IPS-18a (cell line): ENCODE data around the gene ARHGAP26.

Experiments used
- H3K27ac ChIP-seq: one replicate; pipeline ENCODE4 v1.5.1; 2013; ENCODE audit warnings: low read length
- H3K27me3 ChIP-seq: one replicate; pipeline ENCODE4 v1.6.1; 2013; ENCODE audit warnings: mild to moderate bottlenecking, low read length; ENCODE audit not compliant: control insufficient read depth, insufficient read depth
- H3K36me3 ChIP-seq: one replicate; pipeline ENCODE4 v1.6.1; 2013; ENCODE audit warnings: low read depth, low read length; ENCODE audit not compliant: control insufficient read depth
- H3K4me1 ChIP-seq: one replicate; pipeline ENCODE4 v1.6.1; 2013; ENCODE audit warnings: low read depth, low read length; ENCODE audit not compliant: control insufficient read depth
- H3K4me3 ChIP-seq: one replicate; pipeline ENCODE4 v1.5.1; 2013; ENCODE audit warnings: low read length
- H3K9ac ChIP-seq: one replicate; pipeline ENCODE4 v1.6.1; 2013; ENCODE audit warnings: mild to moderate bottlenecking, low read length, moderate library complexity
- H3K9me3 ChIP-seq: one replicate; pipeline ENCODE4 v1.6.1; 2013; ENCODE audit warnings: low read depth, low read length; ENCODE audit not compliant: control insufficient read depth

Gene ARHGAP26

DNA sequence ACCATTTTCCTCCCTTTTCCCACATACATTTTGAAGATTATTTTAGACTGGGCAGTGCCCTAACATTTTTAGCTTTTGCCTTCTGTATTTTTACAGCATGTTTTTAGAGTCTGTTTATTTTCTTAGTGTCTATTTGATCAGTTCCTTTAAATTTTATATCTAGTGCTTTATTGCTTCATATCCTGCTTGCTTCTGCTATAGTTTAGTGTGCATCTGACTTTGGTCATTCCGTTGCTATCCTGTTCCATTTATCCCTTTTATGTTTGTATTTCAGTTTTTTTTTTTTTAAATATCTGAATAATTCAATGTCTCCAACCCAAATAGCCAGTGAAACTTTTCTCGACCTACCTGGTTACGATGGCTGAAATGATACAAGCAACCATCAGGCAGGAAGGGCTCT lies 203.8 kb downstream of the ARHGAP26 start:
- Histone ChIP-seq H3K36me3 (no peaks in the 10 kb centered on the region), H3K27me3 (no peaks in the 10 kb centered on the region), H3K4me3 (no peak overlapping the region), H3K4me1 (peaks cover under 1% of the 10 kb centered on the region), H3K27ac (no peak overlapping the region), H3K9ac (no peak overlapping the region), H3K9me3 (no peaks in the 10 kb centered on the region)

DNA sequence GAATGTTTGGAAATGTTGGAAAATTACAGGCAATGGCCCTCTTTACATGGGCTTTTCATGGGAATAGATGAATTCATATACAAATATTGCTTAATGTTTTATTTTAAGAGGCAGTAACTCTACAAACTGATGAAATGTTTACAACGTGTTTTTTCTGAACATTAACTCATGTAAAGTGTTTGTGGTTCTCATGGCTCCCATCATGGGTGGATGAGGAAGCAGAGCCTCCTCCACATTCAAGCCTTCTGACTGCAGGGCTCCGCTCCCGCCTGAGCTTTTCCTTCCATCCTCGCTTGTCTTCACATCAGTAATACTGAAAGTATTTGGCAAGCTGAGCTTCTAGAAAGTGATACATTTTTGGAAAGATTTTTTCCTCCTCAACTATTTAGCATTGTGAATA lies 204.2 kb downstream of the ARHGAP26 start:
- H3K36me3 ChIP-seq: no peaks in the 10 kb centered on the region
- H3K4me3 ChIP-seq: no peak overlapping the region
- H3K4me1 ChIP-seq: peaks cover 5% of the 10 kb centered on the region
- no peaks in the 10 kb centered on the region for H3K27me3 ChIP-seq
- H3K27ac ChIP-seq: no peak overlapping the region
- H3K9me3 ChIP-seq: no peaks in the 10 kb centered on the region
- no peak overlapping the region for H3K9ac ChIP-seq

DNA sequence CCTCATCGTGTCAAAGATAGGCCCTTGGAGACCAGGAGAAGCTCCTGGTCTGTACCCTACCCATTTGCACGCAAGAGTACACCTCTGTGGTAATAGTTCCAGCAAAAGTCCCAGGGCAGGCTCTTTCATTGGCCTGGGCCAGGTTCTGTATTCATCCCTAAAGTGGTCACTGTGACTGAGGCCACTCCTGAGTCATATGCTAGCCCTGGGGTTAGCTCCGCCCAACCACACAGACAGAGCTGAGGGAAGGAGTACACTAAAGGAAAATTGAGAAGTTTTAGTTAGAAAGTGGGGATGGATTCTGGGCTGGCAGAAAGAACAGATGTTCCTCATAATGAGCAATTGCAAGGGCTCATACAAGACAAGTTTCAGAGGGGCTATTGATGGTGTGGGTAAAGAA lies 206.7 kb downstream of the ARHGAP26 start:
- Histone ChIP-seq H3K9me3 (no peaks in the 10 kb centered on the region), H3K36me3 (no peaks in the 10 kb centered on the region), H3K9ac (no peak overlapping the region), H3K4me3 (no peak overlapping the region), H3K27ac (no peak overlapping the region), H3K4me1 (peaks cover 15% of the 10 kb centered on the region), H3K27me3 (no peaks in the 10 kb centered on the region)

DNA sequence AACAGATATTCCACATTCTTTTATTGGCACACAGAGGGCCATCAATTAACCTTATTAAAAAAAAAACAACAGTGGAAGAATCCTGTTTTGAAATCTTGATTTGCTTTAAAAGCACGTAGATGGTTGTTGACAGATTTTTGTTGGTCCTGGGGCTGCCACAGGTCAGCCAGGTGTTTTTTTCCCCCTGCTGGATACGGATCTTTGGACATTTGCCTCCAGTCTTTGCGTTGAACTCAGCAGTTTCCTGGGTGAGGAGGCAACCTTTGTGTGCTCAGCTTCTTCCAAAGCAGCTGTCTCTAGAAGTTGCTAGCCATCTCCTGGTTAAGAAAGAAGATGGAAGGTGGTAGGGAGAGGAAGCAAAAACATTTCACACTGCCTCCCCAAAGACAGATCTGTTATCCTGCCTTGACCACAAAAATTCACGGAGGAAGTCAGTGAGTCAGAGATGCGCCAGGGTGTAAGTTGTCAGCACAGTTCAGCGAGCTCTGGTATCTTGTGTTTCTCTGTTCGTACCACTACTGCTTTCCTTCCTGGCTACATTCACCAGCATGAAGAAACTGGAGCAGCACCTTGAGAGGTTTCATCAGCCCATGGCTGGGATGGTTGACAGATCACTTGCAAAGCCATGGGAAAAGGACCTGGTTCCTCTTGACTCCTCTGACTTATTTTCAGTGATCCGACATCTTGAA lies 207.3 kb downstream of the ARHGAP26 start:
- H3K4me1 ChIP-seq: peaks cover 21% of the 10 kb centered on the region
- H3K27me3 ChIP-seq: no peaks in the 10 kb centered on the region
- H3K9me3 ChIP-seq: no peaks in the 10 kb centered on the region
- H3K27ac ChIP-seq: no peak overlapping the region
- no peak overlapping the region for H3K9ac ChIP-seq
- H3K4me3 ChIP-seq: no peak overlapping the region
- H3K36me3 ChIP-seq: no peaks in the 10 kb centered on the region

DNA sequence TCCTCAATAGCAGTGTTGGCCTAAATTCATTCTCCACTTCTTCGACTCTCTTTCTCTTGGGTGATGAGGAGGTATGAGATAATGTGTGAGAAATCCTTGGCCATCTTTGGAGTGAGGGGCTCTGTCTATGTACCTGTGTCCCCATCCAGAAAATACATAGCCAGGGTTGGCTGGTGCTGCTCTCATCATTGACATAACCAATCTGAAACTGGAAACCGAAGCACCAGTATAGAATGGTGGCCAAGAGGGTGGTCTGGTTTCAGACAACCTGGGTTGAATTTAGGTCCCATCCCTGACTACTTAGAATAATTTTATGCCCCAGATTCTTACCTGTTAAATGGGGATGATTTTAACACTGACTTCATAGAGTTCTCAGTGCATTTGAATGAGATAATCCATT lies 208.1 kb downstream of the ARHGAP26 start:
- Histone ChIP-seq H3K36me3 (no peaks in the 10 kb centered on the region), H3K27me3 (no peaks in the 10 kb centered on the region), H3K27ac (no peak overlapping the region)

DNA sequence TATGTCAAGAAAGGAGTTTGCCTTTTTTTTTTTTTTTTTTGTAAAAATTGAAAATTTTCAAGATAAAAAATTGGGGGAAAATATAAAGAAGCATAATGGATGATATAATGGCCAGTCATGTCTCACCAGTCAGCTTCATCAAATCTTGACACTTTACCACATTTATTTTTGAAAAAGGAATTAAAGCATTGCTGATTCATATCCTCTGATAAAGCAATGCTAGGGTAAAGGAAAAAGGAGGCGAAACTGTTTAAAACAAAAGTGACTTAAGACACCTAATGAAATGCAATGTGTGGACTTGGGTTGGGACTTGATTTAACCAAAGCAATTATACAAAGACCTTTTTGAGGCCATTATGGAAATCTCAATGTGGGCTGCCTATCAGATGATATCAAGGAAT lies 208.5 kb downstream of the ARHGAP26 start:
- H3K27me3 ChIP-seq: no peaks in the 10 kb centered on the region
- no peak overlapping the region for H3K27ac ChIP-seq
- H3K4me1 ChIP-seq: peaks cover 24% of the 10 kb centered on the region
- H3K4me3 ChIP-seq: no peak overlapping the region
- H3K9ac ChIP-seq: no peak overlapping the region
- H3K36me3 ChIP-seq: no peaks in the 10 kb centered on the region
- H3K9me3 ChIP-seq: no peaks in the 10 kb centered on the region

More for the DNA sequence above, 208.1 kb downstream of the ARHGAP26 start:
- no peak overlapping the region for H3K9ac ChIP-seq
- H3K9me3 ChIP-seq: no peaks in the 10 kb centered on the region
- H3K4me1 ChIP-seq: peaks cover 24% of the 10 kb centered on the region
- no peak overlapping the region for H3K4me3 ChIP-seq

DNA sequence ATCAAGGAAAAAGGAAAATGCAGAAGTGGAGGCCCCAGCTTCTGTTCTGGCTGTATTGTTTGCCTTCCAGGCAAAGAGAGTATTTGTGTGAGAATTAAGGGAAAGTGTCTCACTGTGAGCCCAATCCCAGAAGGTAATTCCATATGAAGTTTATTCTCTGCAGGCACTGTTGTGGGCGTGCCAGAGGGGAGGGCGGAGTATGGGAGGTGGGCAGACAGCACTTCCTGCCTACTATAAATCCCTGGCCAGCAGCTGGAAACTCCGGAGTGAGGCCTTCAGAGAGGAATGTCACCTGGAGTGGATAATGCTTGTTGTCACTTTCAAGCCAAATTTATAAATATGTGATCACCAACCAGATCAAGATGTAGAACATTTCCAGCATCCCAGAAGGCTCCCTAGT lies 209.5 kb downstream of the ARHGAP26 start:
- H3K36me3 ChIP-seq: no peaks in the 10 kb centered on the region
- no peaks in the 10 kb centered on the region for H3K27me3 ChIP-seq
- H3K4me3 ChIP-seq: no peak overlapping the region
- H3K27ac ChIP-seq: no peak overlapping the region
- peaks cover 24% of the 10 kb centered on the region for H3K4me1 ChIP-seq
- no peak overlapping the region for H3K9ac ChIP-seq
- no peaks in the 10 kb centered on the region for H3K9me3 ChIP-seq

DNA sequence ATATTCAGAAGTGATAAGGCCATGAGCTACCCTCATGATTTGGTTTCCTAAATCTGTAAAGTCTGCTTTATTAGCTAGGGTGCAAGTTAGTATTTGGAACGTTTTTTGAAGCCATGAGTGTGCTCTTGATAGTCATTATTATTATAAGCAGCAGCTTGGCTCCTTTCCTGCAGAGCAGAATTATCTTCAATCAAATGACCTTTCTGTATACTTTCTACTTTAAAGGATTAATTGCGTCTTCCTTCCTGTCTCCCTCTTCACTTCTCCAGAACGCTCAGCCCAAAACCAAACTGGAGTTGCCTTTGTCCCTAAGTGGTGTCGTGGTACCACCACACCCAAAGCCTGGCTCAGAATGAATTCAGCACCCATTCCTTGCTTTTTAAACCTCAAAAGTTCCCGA lies 211.3 kb downstream of the ARHGAP26 start:
- H3K36me3 ChIP-seq: no peaks in the 10 kb centered on the region
- H3K4me1 ChIP-seq: peaks cover 24% of the 10 kb centered on the region
- H3K9me3 ChIP-seq: no peaks in the 10 kb centered on the region
- H3K9ac ChIP-seq: no peak overlapping the region
- no peak overlapping the region for H3K27ac ChIP-seq
- H3K27me3 ChIP-seq: no peaks in the 10 kb centered on the region
- no peak overlapping the region for H3K4me3 ChIP-seq

DNA sequence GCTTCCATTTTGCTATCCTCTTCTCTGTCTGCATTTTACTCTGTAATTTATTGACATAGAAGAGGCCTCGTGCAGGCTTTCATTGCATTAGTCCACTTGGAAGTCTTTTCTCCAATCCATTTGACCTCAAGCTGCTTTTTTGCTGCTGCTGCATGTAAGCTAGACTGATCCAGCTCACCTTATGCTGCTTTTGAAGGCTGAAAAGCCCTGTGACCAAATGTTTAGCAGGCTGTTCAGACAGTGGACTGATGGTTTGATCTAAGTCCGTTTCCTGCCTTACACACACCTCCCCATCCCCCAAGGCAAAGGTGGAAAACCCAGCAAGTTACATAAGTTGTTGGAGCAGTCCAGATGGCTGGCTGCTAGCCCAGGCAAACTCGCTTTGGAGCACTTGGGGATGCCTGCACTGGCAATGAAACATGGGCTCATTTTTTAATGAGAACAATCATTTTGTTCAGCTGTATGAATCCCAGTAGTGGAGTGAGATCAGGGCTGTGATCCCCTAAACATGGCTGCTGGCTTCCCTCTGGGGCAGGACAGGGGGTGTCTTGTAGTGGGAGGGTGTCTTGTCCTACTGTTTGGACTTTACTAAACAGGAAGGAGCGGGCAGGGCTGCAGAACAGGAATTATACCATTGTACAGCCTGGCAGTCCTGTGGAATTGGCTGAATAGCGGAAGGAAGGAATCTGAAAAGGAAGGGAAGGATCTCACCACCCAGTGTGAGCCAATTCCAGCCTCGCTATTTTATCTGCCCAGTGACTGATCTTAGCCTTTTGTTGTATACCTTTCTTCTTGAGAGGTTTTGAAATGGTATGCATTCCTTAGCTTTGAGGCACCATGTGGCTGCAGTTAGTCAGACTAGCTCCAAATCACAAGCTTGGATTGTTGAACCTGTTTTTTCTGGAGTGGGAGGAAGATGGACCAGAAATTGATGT lies 212.0 kb downstream of the ARHGAP26 start:
- no peaks in the 10 kb centered on the region for H3K27me3 ChIP-seq
- no peaks in the 10 kb centered on the region for H3K36me3 ChIP-seq
- peaks cover 24% of the 10 kb centered on the region for H3K4me1 ChIP-seq
- H3K9me3 ChIP-seq: no peaks in the 10 kb centered on the region
- no peak overlapping the region for H3K9ac ChIP-seq
- H3K27ac ChIP-seq: no peak overlapping the region
- no peak overlapping the region for H3K4me3 ChIP-seq

DNA sequence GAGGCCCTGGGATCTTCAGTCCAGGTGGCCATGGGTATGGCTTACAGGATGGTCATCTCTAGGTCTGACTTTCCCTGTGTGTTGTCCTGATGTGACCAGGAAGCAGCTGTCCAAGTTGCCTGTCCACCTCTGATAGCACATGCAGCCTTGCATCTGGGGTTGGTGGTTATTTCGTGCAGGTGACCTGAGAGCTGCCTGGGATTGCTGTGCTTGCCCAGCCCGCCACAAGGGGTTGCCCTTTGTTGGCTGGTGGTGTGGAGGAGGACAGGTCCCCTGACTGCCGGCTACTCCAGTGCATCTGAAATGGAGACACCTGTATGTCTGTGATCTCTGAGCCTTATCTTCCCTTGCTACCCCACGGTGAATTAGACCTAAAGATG lies 212.6 kb downstream of the ARHGAP26 start:
- H3K27me3 ChIP-seq: no peaks in the 10 kb centered on the region
- no peak overlapping the region for H3K4me3 ChIP-seq
- H3K9ac ChIP-seq: no peak overlapping the region
- H3K36me3 ChIP-seq: no peaks in the 10 kb centered on the region
- H3K9me3 ChIP-seq: no peaks in the 10 kb centered on the region
- H3K27ac ChIP-seq: no peak overlapping the region
- H3K4me1 ChIP-seq: peaks cover 24% of the 10 kb centered on the region

DNA sequence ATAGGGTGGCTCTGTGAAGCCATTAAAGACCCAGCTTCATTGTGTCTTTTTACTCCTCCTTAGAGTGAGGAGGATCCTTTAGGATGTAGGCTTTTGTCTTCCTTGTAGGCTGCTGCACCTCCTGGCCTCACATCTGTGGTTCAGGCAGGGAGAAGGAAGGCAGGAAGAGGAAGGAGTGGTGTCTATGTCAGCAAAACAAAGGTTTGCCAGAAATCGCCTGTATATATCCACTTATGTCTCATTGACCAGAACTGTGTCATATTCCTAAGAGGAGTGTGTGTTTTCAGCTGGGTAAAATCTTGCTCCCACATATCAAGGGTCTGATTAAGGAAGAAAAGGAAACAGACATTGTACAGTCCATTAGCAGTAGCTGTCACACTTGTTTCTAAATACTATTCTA lies 213.8 kb downstream of the ARHGAP26 start:
- Histone ChIP-seq H3K27me3 (no peaks in the 10 kb centered on the region), H3K4me3 (no peak overlapping the region), H3K9ac (no peak overlapping the region), H3K9me3 (no peaks in the 10 kb centered on the region), H3K36me3 (no peaks in the 10 kb centered on the region), H3K27ac (no peak overlapping the region), H3K4me1 (peaks cover 23% of the 10 kb centered on the region)

DNA sequence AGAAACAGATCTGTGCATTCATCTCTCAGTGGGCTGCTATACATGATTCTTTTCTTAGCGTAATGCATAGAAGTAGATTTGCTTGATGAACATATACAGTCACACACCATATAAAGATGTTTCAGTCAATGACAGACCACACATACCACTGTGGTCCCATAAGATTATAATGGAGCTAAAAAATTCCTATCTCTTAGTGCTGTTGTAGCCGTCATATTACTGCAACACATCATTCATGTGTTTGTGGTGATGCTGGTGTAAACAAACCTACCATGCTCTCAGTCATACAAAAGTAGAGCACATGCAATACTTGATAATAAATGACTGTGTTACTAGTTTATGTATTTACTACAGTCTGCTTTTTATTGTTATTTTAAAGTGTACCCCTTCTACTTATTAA lies 214.3 kb downstream of the ARHGAP26 start:
- Histone ChIP-seq H3K9me3 (no peaks in the 10 kb centered on the region), H3K4me3 (no peak overlapping the region), H3K9ac (no peak overlapping the region), H3K36me3 (no peaks in the 10 kb centered on the region), H3K4me1 (peaks cover 18% of the 10 kb centered on the region), H3K27ac (no peak overlapping the region), H3K27me3 (no peaks in the 10 kb centered on the region)
